Neuron (in vitro differentiated cells): ENCODE results near the gene SEL1L.
"Not testable (repeated sequence)": the region's sequence is repeated elsewhere in the genome, so short reads cannot be mapped to it uniquely, and the experiment has no call there.

ENCODE experiments used
- H2AFZ ChIP-seq: one replicate; pipeline ENCODE4 v1.6.1; 2013; ENCODE audit warnings: low read depth, mild to moderate bottlenecking, inconsistent platforms, low read length, moderate library complexity
- H3K27me3 ChIP-seq: one replicate; pipeline ENCODE4 v1.6.1; 2013; ENCODE audit warnings: low read length; ENCODE audit not compliant: insufficient read depth
- H3K36me3 ChIP-seq: one replicate; pipeline ENCODE4 v1.6.1; 2013; ENCODE audit warnings: low read length; ENCODE audit not compliant: insufficient read depth
- H3K4me1 ChIP-seq: one replicate; pipeline ENCODE4 v1.6.1; 2013; ENCODE audit warnings: low read length; ENCODE audit not compliant: insufficient read depth
- H3K4me3 ChIP-seq: 2 replicates; pipeline ENCODE4 v1.5.1; 2013; ENCODE audit warnings: mild to moderate bottlenecking, low read length, moderate library complexity
- H3K9me3 ChIP-seq: one replicate; pipeline ENCODE4 v1.6.1; 2013; ENCODE audit warnings: low read length

The SEL1L gene

GRCh38 chr14:81517798-81518398, 15.8 kb downstream of the SEL1L start:
- Histone ChIP-seq H3K36me3 (peaks cover 33% of the 10 kb centered on the region), H3K27me3 (no peaks in the 10 kb centered on the region), H3K9me3 (peaks cover 5% of the 10 kb centered on the region), H3K4me3 (no peak overlapping the region), H3K4me1 (peaks cover 4% of the 10 kb centered on the region), H2AFZ (no peak overlapping the region)

- H3K4me1 ChIP-seq, result peaks cover 3% of the 10 kb centered on the region
- H3K36me3 ChIP-seq, result peaks cover 28% of the 10 kb centered on the region
- H3K9me3 ChIP-seq, result peaks cover 5% of the 10 kb centered on the region
- H2AFZ ChIP-seq, result no peak overlapping the region
- H3K4me3 ChIP-seq, result no peak overlapping the region
- H3K27me3 ChIP-seq, result no peaks in the 10 kb centered on the region
These were observed 16.5 kb downstream of the SEL1L start for GRCh38 chr14:81516986-81517797.

- H2AFZ ChIP-seq, H3K4me3 ChIP-seq, H3K9me3 ChIP-seq, H3K27me3 ChIP-seq: not testable (repeated sequence)
- peaks cover 27% of the 10 kb centered on the region for H3K36me3 ChIP-seq
- peaks cover 12% of the 10 kb centered on the region for H3K4me1 ChIP-seq
These were observed 17.7 kb downstream of the SEL1L start for GRCh38 chr14:81515927-81516326.

- not testable (repeated sequence) for H3K9me3 ChIP-seq, H3K4me3 ChIP-seq, H3K27me3 ChIP-seq, H2AFZ ChIP-seq
- peaks cover 23% of the 10 kb centered on the region for H3K36me3 ChIP-seq
- H3K4me1 ChIP-seq, result peaks cover 16% of the 10 kb centered on the region
These were observed 20.8 kb downstream of the SEL1L start for GRCh38 chr14:81512826-81513225.

GRCh38 chr14:81511111-81511904, 22.3 kb downstream of the SEL1L start:
- no peak overlapping the region for H3K4me3 ChIP-seq
- H3K27me3 ChIP-seq, result no peaks in the 10 kb centered on the region
- no peak overlapping the region for H2AFZ ChIP-seq
- peaks cover 29% of the 10 kb centered on the region for H3K36me3 ChIP-seq
- peaks cover 16% of the 10 kb centered on the region for H3K4me1 ChIP-seq
- H3K9me3 ChIP-seq, result peaks cover 5% of the 10 kb centered on the region

- H3K9me3 ChIP-seq, result peaks cover 8% of the 10 kb centered on the region
- H2AFZ ChIP-seq, result no peak overlapping the region
- H3K36me3 ChIP-seq, result peaks cover 34% of the 10 kb centered on the region
- peaks cover 16% of the 10 kb centered on the region for H3K4me1 ChIP-seq
- H3K27me3 ChIP-seq, result no peaks in the 10 kb centered on the region
- H3K4me3 ChIP-seq, result no peak overlapping the region
These were observed 23.7 kb downstream of the SEL1L start for GRCh38 chr14:81509838-81510452.

GRCh38 chr14:81509321-81509720, 24.3 kb downstream of the SEL1L start:
- peaks cover 10% of the 10 kb centered on the region for H3K9me3 ChIP-seq
- no peak overlapping the region for H2AFZ ChIP-seq
- peaks cover 39% of the 10 kb centered on the region for H3K36me3 ChIP-seq
- peaks cover 16% of the 10 kb centered on the region for H3K4me1 ChIP-seq
- no peak overlapping the region for H3K4me3 ChIP-seq
- H3K27me3 ChIP-seq, result no peaks in the 10 kb centered on the region

GRCh38 chr14:81506487-81506886, 27.2 kb downstream of the SEL1L start:
- peaks cover 5% of the 10 kb centered on the region for H3K9me3 ChIP-seq
- H3K36me3 ChIP-seq, result peaks cover 55% of the 10 kb centered on the region
- H3K27me3 ChIP-seq, result no peaks in the 10 kb centered on the region
- H2AFZ ChIP-seq, result no peak overlapping the region
- peaks cover 10% of the 10 kb centered on the region for H3K4me1 ChIP-seq
- no peak overlapping the region for H3K4me3 ChIP-seq

- H3K36me3 ChIP-seq, result peaks cover 69% of the 10 kb centered on the region
- no peaks in the 10 kb centered on the region for H3K4me1 ChIP-seq
- H3K27me3 ChIP-seq, result no peaks in the 10 kb centered on the region
These were observed 28.8 kb downstream of the SEL1L start for GRCh38 chr14:81504864-81505263.

GRCh38 chr14:81485781-81486180, 47.9 kb downstream of the SEL1L start:
- H3K9me3 ChIP-seq, result no peaks in the 10 kb centered on the region
- peaks cover 64% of the 10 kb centered on the region for H3K36me3 ChIP-seq

More at GRCh38 chr14:81504864-81505263, 28.8 kb downstream of the SEL1L start:
- H3K4me3 ChIP-seq, result no peak overlapping the region
- peaks cover 5% of the 10 kb centered on the region for H3K9me3 ChIP-seq
- H2AFZ ChIP-seq, result no peak overlapping the region

GRCh38 chr14:81485372-81485771, 48.3 kb downstream of the SEL1L start:
- no peaks in the 10 kb centered on the region for H3K27me3 ChIP-seq
- H3K36me3 ChIP-seq, result peaks cover 67% of the 10 kb centered on the region
- no peaks in the 10 kb centered on the region for H3K9me3 ChIP-seq
- H3K4me3 ChIP-seq, result no peak overlapping the region
- no peak overlapping the region for H2AFZ ChIP-seq
- H3K4me1 ChIP-seq, result no peaks in the 10 kb centered on the region

More at GRCh38 chr14:81485781-81486180, 47.9 kb downstream of the SEL1L start:
- H3K27me3 ChIP-seq, result no peaks in the 10 kb centered on the region
- H3K4me1 ChIP-seq, result no peaks in the 10 kb centered on the region
- no peak overlapping the region for H2AFZ ChIP-seq
- H3K4me3 ChIP-seq, result no peak overlapping the region

- no peaks in the 10 kb centered on the region for H3K4me1 ChIP-seq
- no peak overlapping the region for H2AFZ ChIP-seq
- no peak overlapping the region for H3K4me3 ChIP-seq
- no peaks in the 10 kb centered on the region for H3K27me3 ChIP-seq
- no peaks in the 10 kb centered on the region for H3K9me3 ChIP-seq
- H3K36me3 ChIP-seq, result peaks cover 68% of the 10 kb centered on the region
These were observed 49.5 kb downstream of the SEL1L start for GRCh38 chr14:81484120-81484519.

GRCh38 chr14:81480741-81481140, 52.9 kb downstream of the SEL1L start:
- Histone ChIP-seq H3K36me3 (peaks cover 65% of the 10 kb centered on the region), H3K4me1 (no peaks in the 10 kb centered on the region), H3K27me3 (no peaks in the 10 kb centered on the region), H2AFZ (no peak overlapping the region), H3K9me3 (no peaks in the 10 kb centered on the region), H3K4me3 (no peak overlapping the region)
